Osteocyte (in vitro differentiated cells): ENCODE results near the gene MAGOHB. TPM values are rescaled to one million over a fixed set of nuclear protein-coding genes. Genes with fewer than 3 reads are reported as not detected.
"Not testable (repeated sequence)": the region's sequence is repeated elsewhere in the genome, so short reads cannot be mapped to it uniquely, and the experiment has no call there.

Source experiments
- DNase-seq: peaks from one replicate; pipeline ENCODE4 v3.0.0; 2021; ENCODE audit warnings: mixed read lengths; ENCODE audit not compliant: unreplicated experiment; ENCODE audit errors: extremely low spot score
- H3K27ac Mint-ChIP-seq: one replicate; pipeline ENCODE4 v1.8.0; 2021; ENCODE audit warnings: mild to moderate bottlenecking, mixed read lengths; ENCODE audit not compliant: unreplicated experiment
- H3K27me3 Mint-ChIP-seq: one replicate; pipeline ENCODE4 v1.8.0; 2021; ENCODE audit warnings: mixed read lengths; ENCODE audit not compliant: unreplicated experiment
- H3K36me3 Mint-ChIP-seq: one replicate; pipeline ENCODE4 v1.8.0; 2021; ENCODE audit warnings: mixed read lengths; ENCODE audit not compliant: unreplicated experiment
- H3K4me1 Mint-ChIP-seq: one replicate; pipeline ENCODE4 v1.8.0; 2021; ENCODE audit warnings: mixed read lengths; ENCODE audit not compliant: unreplicated experiment
- H3K4me3 Mint-ChIP-seq: one replicate; pipeline ENCODE4 v1.8.0; 2021; ENCODE audit warnings: mild to moderate bottlenecking, moderate library complexity, mixed read lengths; ENCODE audit not compliant: unreplicated experiment
- H3K9me3 Mint-ChIP-seq: one replicate; pipeline ENCODE4 v1.8.0; 2021; ENCODE audit warnings: mixed read lengths; ENCODE audit not compliant: unreplicated experiment
- CTCF ChIP-seq: fragments of 200-600 bp; sonication (generic); IDR thresholded peaks from 2 replicates; pipeline ENCODE4 v1.5.0; 2021; ENCODE audit warnings: antibody characterized with exemption, mild to moderate bottlenecking, moderate library complexity
- long read RNA-seq: library from polyadenylated mRNA; unstranded; transcript quantifications from one replicate; pipeline ENCODE4 v2.0.0, GENCODE V29; 2021
- total RNA-seq: library from RNA; stranded (reverse); gene quantifications from 2 replicates; pipeline ENCODE4 v1.2.1, GENCODE V29; 2021

MAGOHB gene
- total RNA-seq, result 26.8 and 28.1 TPM in 2 replicates
- long read RNA-seq, transcript MAGOHB-201 (5 exons, 2,623 nt), result major isoform, 12 of 31 reads
- long read RNA-seq, partial matches to known transcripts, result 5 of 31 reads
- long read RNA-seq, other reads (novel, unspliced or antisense), result 7 of 31 reads

GRCh38 chr12:10613349-10614055 is at the start of gene MAGOHB:
TSS of gene MAGOHB (minus strand) at chr12:10613609. CDS start at chr12:10613532, 77 bp downstream.
- no peak for TF ChIP-seq CTCF
- peaks cover 27% of the 10 kb centered on the region for H3K4me1 Mint-ChIP-seq
- H3K36me3 Mint-ChIP-seq, result peaks cover 15% of the 10 kb centered on the region
- peak within 1 kb of the TSS; percentile 99 for H3K27ac Mint-ChIP-seq
- DNase-seq, result peak; percentile 99
- H3K9me3 Mint-ChIP-seq, result no peaks in the 10 kb centered on the region
- H3K27me3 Mint-ChIP-seq, result no peaks in the 10 kb centered on the region
- peak within 1 kb of the TSS; percentile 96 for H3K4me3 Mint-ChIP-seq

GRCh38 chr12:10661338-10661737 is 47.9 kb upstream of the MAGOHB start:
- no peak for DNase-seq
- TF ChIP-seq CTCF, result no peak
- Mint-ChIP-seq H3K27me3 (peaks cover 4% of the 10 kb centered on the region), H3K4me3 (no peak overlapping the region), H3K27ac (no peak overlapping the region), H3K4me1 (no peaks in the 10 kb centered on the region), H3K36me3 (no peaks in the 10 kb centered on the region), H3K9me3 (peaks cover 4% of the 10 kb centered on the region)

- Mint-ChIP-seq H3K27ac (no peak overlapping the region), H3K36me3 (no peaks in the 10 kb centered on the region), H3K27me3 (no peaks in the 10 kb centered on the region), H3K4me3 (no peak overlapping the region), H3K9me3 (peaks cover 4% of the 10 kb centered on the region), H3K4me1 (no peaks in the 10 kb centered on the region)
- TF ChIP-seq CTCF, result no peak
- no peak for DNase-seq
Observed at GRCh38 chr12:10654003-10654402, 40.6 kb upstream of the MAGOHB start.

GRCh38 chr12:10652192-10652591 is 38.8 kb upstream of the MAGOHB start:
- Mint-ChIP-seq H3K9me3 (peaks cover 10% of the 10 kb centered on the region), H3K27ac (no peak overlapping the region), H3K36me3 (peaks cover 2% of the 10 kb centered on the region), H3K4me3 (no peak overlapping the region), H3K4me1 (no peaks in the 10 kb centered on the region), H3K27me3 (no peaks in the 10 kb centered on the region)
- no peak for TF ChIP-seq CTCF
- DNase-seq, result no peak

- H3K27ac Mint-ChIP-seq, H3K27me3 Mint-ChIP-seq, H3K4me1 Mint-ChIP-seq: not testable (repeated sequence)
Observed at GRCh38 chr12:10646576-10646975, 33.2 kb upstream of the MAGOHB start.

More at GRCh38 chr12:10646576-10646975, 33.2 kb upstream of the MAGOHB start:
- not testable (repeated sequence) for DNase-seq, H3K4me3 Mint-ChIP-seq
- Mint-ChIP-seq H3K9me3 (peaks cover 29% of the 10 kb centered on the region), H3K36me3 (peaks cover 11% of the 10 kb centered on the region)
